NB4 (cell line): ENCODE data around the gene PKD2L2.
"Not testable (repeated sequence)": the region's sequence is repeated elsewhere in the genome, so short reads cannot be mapped to it uniquely, and the experiment has no call there.

Source experiments
- DNase-seq: peaks from one replicate; pipeline ENCODE4 v3.0.0; 2010; ENCODE audit warnings: low read depth
- H3K4me3 ChIP-seq: one replicate; pipeline ENCODE4 v1.5.1; 2011; ENCODE audit warnings: mild to moderate bottlenecking, low read depth, low read length, moderate library complexity
- CTCF ChIP-seq: IDR thresholded peaks from one replicate; pipeline ENCODE4 v1.5.1; 2012; ENCODE audit warnings: low read depth, low read length
- MAX ChIP-seq: IDR thresholded peaks from 2 replicates; pipeline ENCODE4 v1.6.1; 2011; ENCODE audit warnings: low read depth, low read length
- MYC ChIP-seq: IDR thresholded peaks from 2 replicates; pipeline ENCODE4 v1.6.1; 2011; ENCODE audit warnings: low read depth, low read length
- POLR2A ChIP-seq: IDR thresholded peaks from 2 replicates; pipeline ENCODE4 v1.6.1; 2011; ENCODE audit warnings: mild to moderate bottlenecking; ENCODE audit not compliant: insufficient read length; ENCODE audit errors: extremely low read depth

The PKD2L2 gene

GRCh38 chr5:137957948-137958347, 68.7 kb downstream of the PKD2L2 start:
- H3K4me3 ChIP-seq, result no peak overlapping the region
- TF ChIP-seq MYC (no peak), CTCF (no peak), POLR2A (no peak), MAX (no peak)
- DNase-seq, result no peak

- DNase-seq, result no peak
- TF ChIP-seq MYC (no peak), POLR2A (no peak), CTCF (no peak), MAX (no peak)
- no peak overlapping the region for H3K4me3 ChIP-seq
Observed at GRCh38 chr5:137959488-137959887, 70.2 kb downstream of the PKD2L2 start.

DNA sequence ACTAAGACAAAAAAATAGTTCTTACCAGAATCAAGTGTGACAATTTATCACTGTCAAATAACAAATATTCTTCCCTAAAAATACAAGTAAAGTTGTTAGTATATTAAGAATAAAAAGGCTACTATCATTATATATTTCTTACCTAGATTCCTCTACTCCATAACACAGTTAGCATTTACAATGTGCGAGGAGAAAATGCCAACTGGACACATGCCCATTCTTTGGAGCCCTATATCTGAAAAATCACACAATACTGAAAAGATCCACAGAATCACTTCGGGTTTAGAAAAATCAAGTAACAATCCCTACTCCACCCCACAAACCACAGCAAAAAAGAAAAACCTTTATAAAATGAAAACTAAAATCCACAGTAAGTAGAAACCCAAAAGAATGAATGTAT, 70.9 kb downstream of the PKD2L2 start:
- no peak overlapping the region for H3K4me3 ChIP-seq
- TF ChIP-seq POLR2A (no peak), MYC (no peak), CTCF (no peak), MAX (no peak)
- DNase-seq, result no peak

DNA sequence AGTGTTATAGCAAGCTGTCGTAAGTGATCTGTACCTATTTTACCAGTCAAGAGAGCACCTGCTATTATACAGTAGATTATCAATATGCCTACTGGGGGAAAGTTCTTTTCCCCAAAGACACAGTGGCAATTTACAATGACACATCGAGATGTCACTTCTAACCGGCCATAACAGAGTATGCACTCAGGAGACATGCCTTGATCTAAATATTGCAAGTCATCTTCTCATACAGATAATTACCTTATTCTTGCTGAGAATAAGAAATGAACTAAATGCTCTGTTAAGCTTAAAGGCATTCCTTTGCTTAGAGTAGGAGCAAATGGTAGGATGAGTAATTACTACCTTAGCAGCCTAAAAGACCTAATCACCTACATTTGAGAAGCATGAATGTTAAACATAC, 71.6 kb downstream of the PKD2L2 start:
- H3K4me3 ChIP-seq, result no peak overlapping the region
- DNase-seq, result no peak
- TF ChIP-seq POLR2A (no peak), MYC (no peak), MAX (no peak), CTCF (no peak)

GRCh38 chr5:137970384-137970783, 81.1 kb downstream of the PKD2L2 start:
- DNase-seq, H3K4me3 ChIP-seq: not testable (repeated sequence)

DNA sequence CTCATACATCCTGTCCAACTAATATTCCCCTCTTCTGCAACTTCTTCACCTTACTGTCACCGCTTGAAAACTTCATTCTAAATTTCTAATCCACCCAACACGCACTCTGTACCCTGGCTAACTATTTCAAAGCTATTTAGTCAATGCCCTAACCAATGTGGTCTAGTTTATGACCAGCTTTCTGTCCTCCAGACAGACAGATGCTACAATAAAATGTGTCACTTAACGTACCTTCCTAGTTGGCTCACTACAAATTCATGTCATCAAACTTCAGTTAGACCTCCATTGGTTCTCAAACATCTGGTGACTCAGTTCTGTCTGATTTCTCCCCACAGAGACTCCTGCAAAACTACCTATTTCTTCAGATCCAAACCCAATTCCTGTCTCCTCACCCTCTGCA, 86.0 kb downstream of the PKD2L2 start:
- no peak for TF ChIP-seq MAX
- TF ChIP-seq CTCF, result no peak
- no peak for TF ChIP-seq POLR2A
- no peak for TF ChIP-seq MYC
- H3K4me3 ChIP-seq, result no peak overlapping the region
- DNase-seq, result no peak
